ENCODE results near the gene PARD3B.

The PARD3B gene

GRCh38 chr2:205527801-205528200, 982.5 kb downstream of the PARD3B start:
- Histone ChIP-seq H3K79me2 (ENCODE audit: insufficient read depth, low read length) (no peaks in the 10 kb centered on the region), H3K9me2 (replicated peaks; ENCODE audit: insufficient read depth, low read length) (no peaks in the 10 kb centered on the region), H3K27ac (ENCODE audit: low read depth, low read length) (no peak overlapping the region), H2AFZ (ENCODE audit: low read depth, low read length, severe bottlenecking) (no peak overlapping the region), H3K9me3 (ENCODE audit: insufficient read depth, low read length) (no peaks in the 10 kb centered on the region), H3F3A (ENCODE audit: insufficient read depth) (no peaks in the 10 kb centered on the region), H3K27me3 (ENCODE audit: low read length) (no peaks in the 10 kb centered on the region), H3K4me3 (ENCODE audit: insufficient read depth, low read length, poor library complexity, severe bottlenecking) (no peak overlapping the region), H3K9ac (ENCODE audit: low read length) (no peak overlapping the region), H3K36me3 (ENCODE audit: low read length) (no peaks in the 10 kb centered on the region), H3K4me2 (ENCODE audit: low read depth, low read length, poor library complexity, severe bottlenecking) (no peak overlapping the region), H4K20me1 (ENCODE audit: low read depth, low read length) (no peaks in the 10 kb centered on the region)
- no peak for TF ChIP-seq EZH2phosphoT487 (conservative IDR thresholded peaks at IDR 0.05; ENCODE audit: low read length)
- TF ChIP-seq CTCF (IDR thresholded peaks at IDR 0.05; ENCODE audit: insufficient read depth, low read length, poor library complexity, severe bottlenecking): no peak

- Histone ChIP-seq H2AFZ (ENCODE audit: low read depth, low read length, severe bottlenecking) (no peak overlapping the region), H3K9me2 (replicated peaks; ENCODE audit: insufficient read depth, low read length) (no peaks in the 10 kb centered on the region), H3K4me2 (ENCODE audit: low read depth, low read length, poor library complexity, severe bottlenecking) (no peak overlapping the region), H3K79me2 (ENCODE audit: insufficient read depth, low read length) (no peaks in the 10 kb centered on the region), H3K9me3 (ENCODE audit: insufficient read depth, low read length) (no peaks in the 10 kb centered on the region), H3K4me3 (ENCODE audit: insufficient read depth, low read length, poor library complexity, severe bottlenecking) (no peak overlapping the region), H3K9ac (ENCODE audit: low read length) (no peak overlapping the region), H4K20me1 (ENCODE audit: low read depth, low read length) (no peaks in the 10 kb centered on the region), H3K36me3 (ENCODE audit: low read length) (no peaks in the 10 kb centered on the region), H3K27me3 (ENCODE audit: low read length) (no peaks in the 10 kb centered on the region), H3K27ac (ENCODE audit: low read depth, low read length) (no peak overlapping the region), H3F3A (ENCODE audit: insufficient read depth) (no peaks in the 10 kb centered on the region)
- no peak for TF ChIP-seq CTCF (IDR thresholded peaks at IDR 0.05; ENCODE audit: insufficient read depth, low read length, poor library complexity, severe bottlenecking)
- no peak for TF ChIP-seq EZH2phosphoT487 (conservative IDR thresholded peaks at IDR 0.05; ENCODE audit: low read length)
Observed at GRCh38 chr2:205531072-205531471, 985.8 kb downstream of the PARD3B start.

- H3F3A ChIP-seq (ENCODE audit: insufficient read depth): no peaks in the 10 kb centered on the region
- H2AFZ ChIP-seq (ENCODE audit: low read depth, low read length, severe bottlenecking): no peak overlapping the region
- H3K4me3 ChIP-seq (ENCODE audit: insufficient read depth, low read length, poor library complexity, severe bottlenecking): no peak overlapping the region
- H3K27me3 ChIP-seq (ENCODE audit: low read length): no peaks in the 10 kb centered on the region
- H3K27ac ChIP-seq (ENCODE audit: low read depth, low read length): no peak overlapping the region
- H4K20me1 ChIP-seq (ENCODE audit: low read depth, low read length): no peaks in the 10 kb centered on the region
- no peaks in the 10 kb centered on the region for H3K36me3 ChIP-seq (ENCODE audit: low read length)
- no peaks in the 10 kb centered on the region for H3K79me2 ChIP-seq (ENCODE audit: insufficient read depth, low read length)
- no peak overlapping the region for H3K4me2 ChIP-seq (ENCODE audit: low read depth, low read length, poor library complexity, severe bottlenecking)
- H3K9me3 ChIP-seq (ENCODE audit: insufficient read depth, low read length): no peaks in the 10 kb centered on the region
- no peak overlapping the region for H3K9ac ChIP-seq (ENCODE audit: low read length)
- H3K9me2 ChIP-seq (replicated peaks; ENCODE audit: insufficient read depth, low read length): no peaks in the 10 kb centered on the region
- TF ChIP-seq EZH2phosphoT487 (conservative IDR thresholded peaks at IDR 0.05; ENCODE audit: low read length) (no peak), CTCF (IDR thresholded peaks at IDR 0.05; ENCODE audit: insufficient read depth, low read length, poor library complexity, severe bottlenecking) (no peak)
Observed at GRCh38 chr2:205531489-205532148, 986.3 kb downstream of the PARD3B start.

All from SU-DHL-6 (cell line).